ENCODE data around the gene HDLBP.

DNA sequence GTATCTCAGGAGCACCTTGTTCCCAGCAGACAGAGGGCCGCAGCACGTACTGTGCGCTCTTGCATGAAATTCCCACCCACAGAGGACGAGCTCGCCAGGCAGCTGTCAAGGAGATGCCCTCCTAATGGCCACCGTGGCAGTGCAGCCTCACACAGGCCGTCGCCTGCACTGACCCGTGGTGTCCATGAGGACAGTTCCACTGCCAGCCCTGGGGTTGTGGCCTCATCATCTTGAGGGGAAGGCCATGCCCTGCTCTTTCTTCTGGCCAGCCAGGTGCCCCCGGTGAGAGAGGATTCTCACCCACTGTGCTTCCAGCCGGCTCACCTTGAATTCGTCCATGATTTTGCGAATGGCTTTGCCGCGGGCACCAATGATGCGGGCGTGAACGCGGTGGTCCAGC is 85.0 kb downstream of the HDLBP start:
- TF ChIP-seq MYC (IDR thresholded peaks at IDR 0.05; ENCODE audit: low read depth, low read length), result no peak
- TF ChIP-seq CTCF (IDR thresholded peaks at IDR 0.05; ENCODE audit: low read depth, low read length), result no peak

Data from NB4 (cell line).